T-helper 22 cell (primary cell): ENCODE measurements around the gene NDEL1.

ENCODE experiments used
- DNase-seq: peaks from one replicate; pipeline ENCODE4 v3.0.0-alpha.2; 2020; ENCODE audit warnings: low read depth

Gene NDEL1

DNA sequence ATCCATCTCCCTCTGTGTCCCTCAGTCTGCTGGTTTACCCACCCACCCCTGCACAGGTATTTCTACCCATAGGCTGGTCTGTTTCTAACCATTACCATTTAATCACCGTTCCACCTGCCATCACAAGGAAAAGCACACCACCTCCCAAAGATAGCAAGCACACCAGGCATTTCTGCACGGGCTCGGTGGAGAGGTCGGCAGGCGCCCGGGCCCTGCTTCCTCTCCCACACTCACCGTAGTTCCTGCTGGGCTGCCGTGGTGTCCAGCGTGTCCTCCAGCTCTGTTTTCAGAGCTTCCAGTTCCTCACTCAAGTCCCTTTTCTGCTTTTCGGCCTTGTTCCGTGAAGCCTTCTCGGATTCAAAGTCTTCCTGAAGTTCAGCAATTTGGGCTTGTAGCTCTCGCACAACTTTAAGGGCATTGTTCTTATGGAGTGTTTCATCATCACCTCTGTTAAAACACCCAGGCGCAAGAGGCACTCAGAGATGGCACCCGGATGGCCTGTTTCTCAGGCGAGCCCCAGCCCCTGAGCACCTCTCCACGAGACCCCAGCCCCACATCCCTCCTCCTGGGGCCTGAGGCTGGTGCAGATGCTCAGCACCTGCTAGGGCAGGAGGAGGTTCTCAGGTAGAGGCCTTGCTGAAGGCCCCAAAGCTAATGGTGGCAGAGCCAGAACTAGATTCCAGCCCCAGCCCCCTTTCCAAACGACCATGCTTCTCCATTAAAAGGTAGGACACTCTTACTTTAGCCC is 69.0 kb downstream of the NDEL1 start:
- DNase-seq: no peak

DNA sequence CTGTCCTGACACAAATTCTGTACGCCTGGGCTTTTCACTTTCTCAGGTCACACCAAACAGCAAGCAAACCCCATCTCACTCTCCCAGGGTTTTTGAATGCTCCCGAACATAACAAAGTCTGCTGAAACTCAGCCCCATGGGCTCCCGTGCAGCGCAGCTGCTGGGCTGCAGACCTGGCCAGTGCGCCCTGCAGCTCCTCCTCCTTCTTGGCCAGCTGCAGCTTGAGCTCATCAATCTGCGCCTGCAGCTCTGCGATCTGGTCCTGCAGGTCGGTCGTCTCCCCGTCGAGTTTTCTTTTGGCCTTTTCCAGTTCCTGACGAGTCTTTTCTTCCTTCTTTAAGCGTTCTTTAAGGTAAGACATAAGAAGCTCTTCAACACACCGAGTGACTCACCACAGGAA is 70.5 kb downstream of the NDEL1 start:
- no peak for DNase-seq

- DNase-seq: no peak
These were observed 79.1 kb downstream of the NDEL1 start for GRCh38 chr17:8514801-8515200.
